ENCODE measurements around the gene KICS2. TPM values are rescaled to one million over a fixed set of nuclear protein-coding genes. Genes with fewer than 3 reads are reported as not detected.

The KICS2 gene
- polyA plus RNA-seq, 3 donors: 3.0 to 4.3 (median 3.3) TPM

GRCh38 chr12:64181430-64182291 is 40.4 kb downstream of the KICS2 start:
- 39 to 44% (median 43%) methylated on average over 3 of the region's 3 CpGs for WGBS, 3 donors
- H3K27ac ChIP-seq (ENCODE audit: low read depth, low read length): peak overlapping the region; percentile 28

DNA sequence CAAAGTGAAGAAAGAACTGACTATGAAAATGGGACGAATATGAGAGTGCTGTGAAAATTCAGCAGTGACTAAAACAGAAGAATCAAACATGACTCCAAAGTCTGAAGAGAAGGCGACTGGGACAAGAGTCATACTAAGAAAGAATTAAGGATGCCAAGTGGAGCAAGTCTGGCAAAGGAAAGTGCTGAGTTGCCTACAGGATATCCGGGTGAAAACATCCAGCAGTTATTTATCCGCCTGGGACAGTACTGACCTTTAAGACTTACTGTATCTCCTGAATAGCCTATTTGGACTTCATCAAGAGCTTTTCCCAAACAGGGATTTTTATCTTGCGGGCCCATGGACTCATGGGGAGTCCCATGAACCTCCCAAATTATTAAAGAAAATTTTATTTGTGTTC is 41.1 kb downstream of the KICS2 start:
- 46 to 71% (median 50%) methylated on average over 5 of the region's 5 CpGs for WGBS, 3 donors

DNA sequence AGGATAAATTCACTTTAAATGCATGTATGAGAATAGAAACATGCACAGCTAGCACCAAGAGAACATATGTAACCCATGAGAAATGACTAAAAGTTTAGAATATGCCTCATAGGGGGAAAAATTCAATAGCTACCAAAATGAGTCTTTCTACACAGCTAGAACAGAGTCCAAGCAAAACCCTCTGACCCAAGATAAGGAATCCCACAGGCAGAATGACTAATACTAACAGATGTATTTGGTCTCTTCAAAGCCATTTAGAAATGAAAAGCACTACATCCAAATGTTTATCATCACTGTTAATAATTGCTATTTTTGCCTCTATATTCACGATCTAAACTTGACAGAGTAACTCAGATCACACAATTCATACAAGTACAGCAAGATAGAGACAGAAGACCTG is 44.0 kb downstream of the KICS2 start:
- 44 to 76% (median 68%) methylated on average over 1 of the region's 1 CpG for WGBS, 3 donors
- H3K27ac ChIP-seq (ENCODE audit: low read depth, low read length): no peak overlapping the region

More for the DNA sequence above, 41.1 kb downstream of the KICS2 start:
- H3K27ac ChIP-seq (ENCODE audit: low read depth, low read length): peak overlapping the region; percentile 32

GRCh38 chr12:64177001-64177400 is 45.1 kb downstream of the KICS2 start:
- 73 to 76% (median 76%) methylated on average over 7 of the region's 7 CpGs for WGBS, 3 donors
- no peak overlapping the region for H3K27ac ChIP-seq (ENCODE audit: low read depth, low read length)

DNA sequence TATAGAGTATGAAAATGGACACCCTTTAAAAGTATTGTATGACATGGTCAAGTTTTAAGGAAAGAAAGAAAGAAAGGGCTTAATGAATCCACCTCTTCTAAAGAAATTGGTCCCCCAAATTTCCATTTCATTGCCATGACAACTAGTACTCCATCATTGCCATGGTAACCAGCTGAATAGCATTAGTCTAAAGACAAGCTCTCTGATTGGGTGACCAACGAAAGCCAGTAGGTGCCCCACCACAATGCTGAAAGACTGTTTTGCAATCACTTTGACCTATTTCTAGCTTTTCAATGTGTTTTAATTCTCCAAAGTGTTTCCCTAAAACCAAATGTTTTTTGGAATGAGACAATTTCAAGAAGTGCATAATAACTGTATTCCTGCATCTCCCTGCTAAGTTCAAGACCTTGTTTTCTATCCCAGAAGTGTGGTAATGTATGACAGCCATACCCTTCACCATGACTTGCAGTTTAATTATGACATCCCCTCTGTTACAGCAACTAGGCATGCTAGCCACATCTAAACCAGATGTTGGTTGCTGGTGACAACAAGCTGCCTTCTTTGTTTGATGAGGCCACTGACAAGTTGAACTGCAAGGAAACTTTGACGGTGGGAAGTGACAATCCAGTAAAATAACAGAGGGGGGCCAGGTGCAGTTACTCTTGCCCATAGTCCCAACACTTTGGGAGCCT is 46.7 kb downstream of the KICS2 start:
- 56 to 83% (median 60%) methylated on average over 2 of the region's 2 CpGs for WGBS, 3 donors
- H3K27ac ChIP-seq (ENCODE audit: low read depth, low read length): no peak overlapping the region

- H3K27ac ChIP-seq (ENCODE audit: low read depth, low read length): no peak overlapping the region
- 59 to 88% (median 77%) methylated on average over 3 of the region's 3 CpGs for WGBS, 3 donors
Observed at GRCh38 chr12:64173456-64173855, 48.6 kb downstream of the KICS2 start.

Other genes starting within 250 kb of the KICS2 start
- gene C12orf56, start 168.5 kb upstream of the KICS2 start, polyA plus RNA-seq: not detected
- 10 to 100 TPM; 14.7 to 31.3 (median 21.4) TPM for gene XPOT, start 182.1 kb upstream of the KICS2 start, polyA plus RNA-seq
- 10 to 100 TPM in 2 of 3 donors, 1 to 10 TPM in 1; 4.1 to 17.4 (median 11.1) TPM for gene TBK1, start 229.8 kb upstream of the KICS2 start, polyA plus RNA-seq

All from adipose tissue (tissue), 3 donors.